HCEC 1CT (cell line): ENCODE results near the gene FAT4.

Experiments used
- DNase-seq: peaks from one replicate; pipeline ENCODE4 v3.0.0-alpha.2; 2017

Gene FAT4

GRCh38 chr4:125316791-125317524 is 2.2 kb downstream of the FAT4 start:
- peak; percentile 16 for DNase-seq

GRCh38 chr4:125317525-125317877 is 2.7 kb downstream of the FAT4 start:
- DNase-seq, result peak; percentile 55

DNA sequence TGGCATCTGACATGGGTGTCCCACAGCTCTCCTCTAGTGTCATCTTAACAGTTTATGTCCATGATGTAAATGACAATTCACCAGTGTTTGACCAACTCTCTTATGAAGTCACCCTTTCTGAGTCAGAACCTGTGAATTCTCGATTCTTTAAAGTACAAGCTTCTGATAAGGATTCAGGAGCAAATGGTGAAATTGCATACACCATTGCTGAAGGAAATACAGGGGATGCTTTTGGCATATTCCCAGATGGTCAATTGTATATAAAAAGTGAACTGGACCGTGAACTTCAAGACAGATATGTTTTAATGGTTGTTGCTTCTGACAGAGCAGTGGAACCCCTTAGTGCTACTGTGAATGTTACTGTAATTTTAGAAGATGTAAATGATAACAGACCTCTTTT is 4.6 kb downstream of the FAT4 start:
- DNase-seq, result no peak

DNA sequence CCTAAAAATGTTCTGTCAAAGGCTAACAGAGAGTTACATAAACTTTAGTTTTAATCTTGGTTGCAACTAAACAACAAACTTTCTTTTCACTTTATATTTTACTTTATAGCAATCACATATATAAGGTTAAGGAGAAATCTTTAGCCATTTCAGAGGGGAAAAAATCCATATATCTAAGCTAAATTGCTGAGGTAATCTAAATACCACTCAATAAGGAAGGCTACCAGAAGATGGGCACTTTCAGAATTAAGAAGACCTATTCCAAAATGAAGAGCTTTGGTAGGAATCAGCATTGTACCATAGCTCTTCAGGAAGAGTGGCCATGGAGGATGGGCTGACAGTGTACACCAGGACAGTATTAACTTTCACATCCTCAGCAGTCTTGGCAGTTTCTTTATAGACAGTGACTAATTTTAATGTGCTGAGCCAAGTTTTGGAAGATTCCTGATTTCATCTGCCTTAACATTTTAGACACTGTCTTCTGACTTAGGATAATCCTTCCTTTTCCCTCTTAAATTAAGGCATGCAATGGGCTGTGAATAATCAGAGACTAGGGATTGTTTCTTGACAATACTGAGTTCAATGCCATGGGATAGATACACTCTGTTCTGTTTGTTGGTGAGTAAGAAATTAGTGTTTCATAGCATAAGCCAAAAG is 7.1 kb downstream of the FAT4 start:
- DNase-seq, result peak; percentile 70

- peak; percentile 35 for DNase-seq
Measured at GRCh38 chr4:125322366-125322730, 7.6 kb downstream of the FAT4 start.

GRCh38 chr4:125323654-125324053 is 8.9 kb downstream of the FAT4 start:
- DNase-seq, result peak; percentile 71

DNA sequence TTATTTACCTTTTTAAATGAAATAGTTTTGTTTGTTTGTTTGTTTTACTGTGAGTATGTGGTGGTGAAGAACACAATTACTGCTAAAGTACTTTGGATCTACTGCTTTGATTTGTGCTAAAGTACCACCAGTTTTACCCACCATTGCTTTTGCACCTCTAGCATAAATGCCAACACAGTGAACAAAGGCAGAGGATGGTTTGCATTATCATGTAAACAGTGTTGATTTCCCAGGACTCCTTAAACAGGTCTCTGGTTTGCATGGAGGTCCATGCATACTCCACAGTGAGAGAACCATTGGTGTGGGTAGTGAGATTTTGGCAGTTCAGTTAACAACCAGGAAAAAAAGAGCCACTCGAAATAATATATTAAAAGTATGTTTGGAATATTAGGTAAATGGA is 11.0 kb downstream of the FAT4 start:
- no peak for DNase-seq

- DNase-seq, result no peak
Measured at GRCh38 chr4:125331116-125331515, 16.4 kb downstream of the FAT4 start.

GRCh38 chr4:125334926-125335325 is 20.2 kb downstream of the FAT4 start:
- no peak for DNase-seq

DNA sequence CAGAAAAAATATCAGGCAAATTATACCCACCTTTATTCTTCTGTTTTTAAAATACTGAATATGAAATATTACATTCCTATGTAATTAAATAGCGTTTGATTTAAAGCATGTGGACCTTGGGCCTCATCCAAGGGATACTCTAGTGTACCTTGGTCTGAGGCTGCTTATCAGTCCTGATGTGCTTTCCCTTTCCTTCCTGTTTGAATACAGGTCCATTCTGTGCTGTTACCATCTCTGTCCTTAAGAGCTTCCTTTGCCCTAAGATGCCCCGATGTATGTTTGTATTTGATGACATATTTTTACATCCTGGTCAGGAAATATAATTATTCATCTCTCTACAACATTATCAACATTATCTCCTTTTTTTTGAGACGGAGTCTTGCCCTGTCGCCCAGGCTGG is 24.1 kb downstream of the FAT4 start:
- DNase-seq, result no peak

- no peak for DNase-seq
Measured at GRCh38 chr4:125344198-125344597, 29.4 kb downstream of the FAT4 start.

DNA sequence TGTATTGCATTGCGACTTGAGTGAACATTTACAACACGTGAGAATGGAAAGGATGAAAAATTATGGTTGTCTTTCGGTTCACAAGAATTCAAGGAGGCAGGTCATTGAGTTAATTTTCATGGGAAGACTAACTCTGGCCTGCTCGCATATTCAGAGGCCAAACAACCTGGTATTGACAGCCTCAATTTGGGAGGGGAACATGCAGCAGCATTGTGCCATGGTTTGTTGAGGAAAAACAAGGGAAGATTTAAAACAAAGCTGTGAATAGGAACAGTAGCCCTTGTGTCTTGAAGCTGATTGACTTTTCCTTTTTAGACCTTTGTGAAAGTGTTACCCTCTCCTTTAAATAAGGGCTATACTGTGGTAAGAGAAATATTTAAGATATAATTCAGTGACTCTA is 31.9 kb downstream of the FAT4 start:
- no peak for DNase-seq

- DNase-seq, result no peak
Measured at GRCh38 chr4:125350470-125351135, 35.8 kb downstream of the FAT4 start.

DNA sequence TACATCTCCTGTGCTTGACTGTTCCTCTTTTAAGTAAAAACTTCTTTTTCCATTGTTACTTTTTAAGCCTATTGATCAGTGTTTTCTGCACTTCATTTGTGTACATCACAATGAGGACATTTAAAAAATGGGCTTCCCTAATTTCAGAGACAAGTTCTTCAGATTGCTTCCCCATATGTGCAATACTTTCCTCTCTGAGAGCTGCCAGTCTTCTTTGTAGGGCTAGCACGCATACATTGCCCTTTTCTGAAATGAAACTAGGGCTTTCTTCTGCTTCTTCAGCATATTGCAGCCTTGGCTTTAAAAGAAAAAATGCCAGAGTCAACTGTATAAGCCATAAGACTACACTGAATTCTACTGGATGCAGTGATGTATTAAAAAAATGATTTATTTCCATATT is 37.8 kb downstream of the FAT4 start:
- DNase-seq, result no peak

- no peak for DNase-seq
Measured at GRCh38 chr4:125353131-125353530, 38.4 kb downstream of the FAT4 start.

DNA sequence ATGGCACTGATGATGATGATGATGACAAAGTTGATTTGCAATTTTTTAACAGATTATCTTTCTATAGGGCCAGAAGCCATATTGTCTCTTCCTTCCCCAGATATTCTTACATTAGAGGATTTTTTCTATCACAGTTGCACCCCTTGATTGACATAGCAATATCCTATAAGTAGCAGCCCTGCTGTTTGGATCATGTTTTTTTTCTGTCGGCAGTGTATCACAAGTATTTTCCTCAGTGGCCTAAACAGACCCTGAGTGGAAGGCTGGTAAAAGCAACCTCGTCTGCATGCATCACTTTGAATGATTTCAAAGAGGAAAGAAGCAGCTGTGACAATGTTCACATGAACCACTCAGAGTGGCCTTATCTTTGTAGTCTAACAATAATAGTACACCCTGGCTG is 41.0 kb downstream of the FAT4 start:
- no peak for DNase-seq

DNA sequence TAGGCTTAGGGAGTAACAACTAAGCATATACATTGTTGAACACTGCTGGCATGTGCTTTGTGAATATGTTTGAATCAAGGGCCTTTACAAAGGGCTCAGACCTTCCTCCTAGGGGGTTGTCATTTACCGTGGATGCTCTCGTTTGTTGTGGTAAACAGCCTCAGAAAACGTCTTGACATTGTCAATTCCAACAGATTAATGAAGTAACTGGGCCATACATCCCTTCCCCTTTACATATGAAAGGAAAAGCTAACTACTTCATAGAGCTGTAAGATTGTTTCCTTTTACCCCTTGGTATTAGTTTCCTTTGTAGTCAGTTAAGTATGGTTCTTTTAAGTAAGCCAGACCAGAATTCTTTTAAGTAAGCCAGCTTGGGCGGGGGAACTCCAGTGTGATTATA is 42.9 kb downstream of the FAT4 start:
- DNase-seq, result no peak

GRCh38 chr4:125358453-125358852 is 43.7 kb downstream of the FAT4 start:
- DNase-seq, result no peak

DNA sequence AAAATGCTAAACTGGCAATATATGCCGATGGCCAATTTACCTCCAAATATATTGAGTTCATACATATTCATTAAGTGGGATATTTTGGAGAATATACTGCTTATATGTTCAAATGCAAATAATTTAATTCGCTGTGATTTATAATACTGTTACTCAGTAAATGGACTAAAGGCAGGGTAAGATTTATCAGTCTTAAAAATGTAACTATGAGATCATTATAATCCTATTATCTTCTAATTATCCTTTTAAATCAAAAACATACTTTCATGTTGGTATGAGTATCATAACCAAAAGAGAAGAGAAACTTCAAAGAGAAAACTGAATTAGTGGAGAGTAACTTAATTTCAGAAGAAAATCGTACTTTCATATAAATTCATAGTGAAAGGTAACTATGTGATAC is 44.6 kb downstream of the FAT4 start:
- DNase-seq, result no peak

DNA sequence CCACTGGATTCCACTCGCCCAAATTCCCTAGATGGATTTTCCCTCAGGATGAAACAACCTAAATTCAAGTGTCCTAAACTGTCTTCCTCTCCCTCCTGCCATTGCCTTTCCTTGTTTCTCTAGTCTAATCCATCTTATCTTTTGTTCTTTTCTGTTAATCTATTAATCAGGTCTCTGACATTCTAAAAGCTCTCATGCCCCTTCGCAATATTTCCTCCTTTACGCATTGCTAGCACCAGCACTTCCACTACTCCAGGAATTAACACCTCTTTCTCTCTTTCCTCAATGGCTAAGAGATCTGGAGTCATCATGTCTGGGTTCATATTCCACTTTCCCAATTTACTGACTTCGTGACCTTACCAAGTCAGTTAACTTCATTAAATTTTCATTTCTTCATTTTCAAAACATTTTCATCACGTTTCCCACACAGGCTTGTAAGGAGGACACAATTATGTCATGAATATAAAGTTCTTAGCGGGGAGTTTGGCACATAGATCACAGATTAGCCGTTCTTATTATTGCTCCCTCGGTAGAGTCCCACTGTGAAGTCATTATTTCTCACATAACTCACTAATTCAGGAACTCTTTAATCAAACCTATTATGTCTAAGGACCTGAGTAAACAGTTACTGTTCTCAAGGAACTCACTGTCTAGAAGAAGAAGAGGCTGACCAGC is 45.3 kb downstream of the FAT4 start:
- DNase-seq, result no peak

DNA sequence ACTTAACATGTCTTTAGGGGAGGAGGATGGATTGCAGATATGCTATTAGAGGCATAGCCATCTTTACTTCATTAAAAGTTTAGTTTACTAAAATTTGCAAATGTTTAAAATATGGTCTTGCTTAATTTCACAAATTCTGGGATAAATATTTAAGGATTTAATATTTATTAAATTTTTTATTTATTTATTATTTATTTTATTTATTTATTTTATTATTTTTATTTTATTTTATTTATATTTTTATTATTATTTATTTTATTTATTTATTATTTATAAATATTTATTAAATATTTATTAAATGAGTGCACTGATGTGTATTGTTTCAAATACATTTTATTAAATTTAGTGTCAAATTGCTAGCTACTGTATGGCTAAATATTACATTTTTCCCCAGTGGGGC is 46.0 kb downstream of the FAT4 start:
- no peak for DNase-seq
